ENCODE results near the gene STX19.
A peak's percentile ranks its signal among the peaks of the same experiment; 100 is the strongest.

The STX19 gene

GRCh38 chr3:94026623-94027022 is 1.8 kb downstream of the STX19 start:
- Histone ChIP-seq H3K9ac (ENCODE audit: low read depth in 1 of 2, low read length in 2 of 2) (peak overlapping the region in 1 of 2 donors; percentile 12), H3K4me3 (ENCODE audit: low read depth in 1 of 2, low read length in 2 of 2) (peak overlapping the region; percentile 30 to 46), H3K36me3 (ENCODE audit: control insufficient read depth in 1 of 2, insufficient read depth in 2 of 2, low read length in 2 of 2) (no peaks in the 10 kb centered on the region), H3K27me3 (ENCODE audit: control insufficient read depth in 1 of 2, insufficient read depth in 2 of 2, low read length in 2 of 2) (no peaks in the 10 kb centered on the region), H3K9me3 (ENCODE audit: control insufficient read depth in 1 of 2, low read length in 2 of 2) (no peaks in the 10 kb centered on the region), H3K27ac (ENCODE audit: low read depth, low read length) (peak overlapping the region; percentile 50), H3K4me1 (ENCODE audit: control insufficient read depth in 1 of 2, insufficient read depth in 2 of 2, low read length in 2 of 2) (no peaks in the 10 kb centered on the region)

GRCh38 chr3:94024385-94024784 is 4.0 kb downstream of the STX19 start:
- Histone ChIP-seq H3K27me3 (ENCODE audit: control insufficient read depth in 1 of 2, insufficient read depth in 2 of 2, low read length in 2 of 2) (no peaks in the 10 kb centered on the region), H3K27ac (ENCODE audit: low read depth, low read length) (no peak overlapping the region), H3K4me3 (ENCODE audit: low read depth in 1 of 2, low read length in 2 of 2) (peak overlapping the region in 1 of 2 donors; percentile 13), H3K4me1 (ENCODE audit: control insufficient read depth in 1 of 2, insufficient read depth in 2 of 2, low read length in 2 of 2) (peaks cover 0 to 8% of the 10 kb centered on the region in 2 donors), H3K9me3 (ENCODE audit: control insufficient read depth in 1 of 2, low read length in 2 of 2) (no peaks in the 10 kb centered on the region), H3K9ac (ENCODE audit: low read depth in 1 of 2, low read length in 2 of 2) (no peak overlapping the region), H3K36me3 (ENCODE audit: control insufficient read depth in 1 of 2, insufficient read depth in 2 of 2, low read length in 2 of 2) (no peaks in the 10 kb centered on the region)

GRCh38 chr3:94020293-94020692 is 8.1 kb downstream of the STX19 start:
- H3K9me3 ChIP-seq (ENCODE audit: control insufficient read depth in 1 of 2, low read length in 2 of 2): no peaks in the 10 kb centered on the region
- no peaks in the 10 kb centered on the region for H3K36me3 ChIP-seq (ENCODE audit: control insufficient read depth in 1 of 2, insufficient read depth in 2 of 2, low read length in 2 of 2)
- H3K4me1 ChIP-seq (ENCODE audit: control insufficient read depth in 1 of 2, insufficient read depth in 2 of 2, low read length in 2 of 2): peaks cover 0 to 8% of the 10 kb centered on the region in 2 donors
- no peak overlapping the region for H3K4me3 ChIP-seq (ENCODE audit: low read depth in 1 of 2, low read length in 2 of 2)
- no peak overlapping the region for H3K9ac ChIP-seq (ENCODE audit: low read depth in 1 of 2, low read length in 2 of 2)
- no peak overlapping the region for H3K27ac ChIP-seq (ENCODE audit: low read depth, low read length)
- H3K27me3 ChIP-seq (ENCODE audit: control insufficient read depth in 1 of 2, insufficient read depth in 2 of 2, low read length in 2 of 2): no peaks in the 10 kb centered on the region

- no peaks in the 10 kb centered on the region for H3K27me3 ChIP-seq (ENCODE audit: control insufficient read depth in 1 of 2, insufficient read depth in 2 of 2, low read length in 2 of 2)
- H3K4me3 ChIP-seq (ENCODE audit: low read depth in 1 of 2, low read length in 2 of 2): no peak overlapping the region
- no peak overlapping the region for H3K9ac ChIP-seq (ENCODE audit: low read depth in 1 of 2, low read length in 2 of 2)
- H3K36me3 ChIP-seq (ENCODE audit: control insufficient read depth in 1 of 2, insufficient read depth in 2 of 2, low read length in 2 of 2): no peaks in the 10 kb centered on the region
- H3K4me1 ChIP-seq (ENCODE audit: control insufficient read depth in 1 of 2, insufficient read depth in 2 of 2, low read length in 2 of 2): peaks cover 0 to 8% of the 10 kb centered on the region in 2 donors
- H3K27ac ChIP-seq (ENCODE audit: low read depth, low read length): no peak overlapping the region
- H3K9me3 ChIP-seq (ENCODE audit: control insufficient read depth in 1 of 2, low read length in 2 of 2): no peaks in the 10 kb centered on the region
Measured at GRCh38 chr3:94019659-94020058, 8.7 kb downstream of the STX19 start.

- no peaks in the 10 kb centered on the region for H3K27me3 ChIP-seq (ENCODE audit: control insufficient read depth in 1 of 2, insufficient read depth in 2 of 2, low read length in 2 of 2)
- no peak overlapping the region for H3K27ac ChIP-seq (ENCODE audit: low read depth, low read length)
- no peak overlapping the region for H3K9ac ChIP-seq (ENCODE audit: low read depth in 1 of 2, low read length in 2 of 2)
- no peak overlapping the region for H3K4me3 ChIP-seq (ENCODE audit: low read depth in 1 of 2, low read length in 2 of 2)
- no peaks in the 10 kb centered on the region for H3K9me3 ChIP-seq (ENCODE audit: control insufficient read depth in 1 of 2, low read length in 2 of 2)
- no peaks in the 10 kb centered on the region for H3K36me3 ChIP-seq (ENCODE audit: control insufficient read depth in 1 of 2, insufficient read depth in 2 of 2, low read length in 2 of 2)
- peaks cover 0 to 7% of the 10 kb centered on the region in 2 donors for H3K4me1 ChIP-seq (ENCODE audit: control insufficient read depth in 1 of 2, insufficient read depth in 2 of 2, low read length in 2 of 2)
Measured at GRCh38 chr3:94015025-94015424, 13.4 kb downstream of the STX19 start.

GRCh38 chr3:94012185-94012584 is 16.2 kb downstream of the STX19 start:
- no peak overlapping the region for H3K9ac ChIP-seq (ENCODE audit: low read depth in 1 of 2, low read length in 2 of 2)
- no peaks in the 10 kb centered on the region for H3K27me3 ChIP-seq (ENCODE audit: control insufficient read depth in 1 of 2, insufficient read depth in 2 of 2, low read length in 2 of 2)
- H3K4me1 ChIP-seq (ENCODE audit: control insufficient read depth in 1 of 2, insufficient read depth in 2 of 2, low read length in 2 of 2): peaks cover 0 to 7% of the 10 kb centered on the region in 2 donors
- H3K36me3 ChIP-seq (ENCODE audit: control insufficient read depth in 1 of 2, insufficient read depth in 2 of 2, low read length in 2 of 2): no peaks in the 10 kb centered on the region
- H3K27ac ChIP-seq (ENCODE audit: low read depth, low read length): no peak overlapping the region
- H3K9me3 ChIP-seq (ENCODE audit: control insufficient read depth in 1 of 2, low read length in 2 of 2): no peaks in the 10 kb centered on the region
- H3K4me3 ChIP-seq (ENCODE audit: low read depth in 1 of 2, low read length in 2 of 2): no peak overlapping the region

- no peak overlapping the region for H3K9ac ChIP-seq (ENCODE audit: low read depth in 1 of 2, low read length in 2 of 2)
- H3K9me3 ChIP-seq (ENCODE audit: control insufficient read depth in 1 of 2, low read length in 2 of 2): no peaks in the 10 kb centered on the region
- no peaks in the 10 kb centered on the region for H3K36me3 ChIP-seq (ENCODE audit: control insufficient read depth in 1 of 2, insufficient read depth in 2 of 2, low read length in 2 of 2)
- no peaks in the 10 kb centered on the region for H3K27me3 ChIP-seq (ENCODE audit: control insufficient read depth in 1 of 2, insufficient read depth in 2 of 2, low read length in 2 of 2)
- H3K27ac ChIP-seq (ENCODE audit: low read depth, low read length): no peak overlapping the region
- H3K4me1 ChIP-seq (ENCODE audit: control insufficient read depth in 1 of 2, insufficient read depth in 2 of 2, low read length in 2 of 2): peaks cover 0 to 7% of the 10 kb centered on the region in 2 donors
- no peak overlapping the region for H3K4me3 ChIP-seq (ENCODE audit: low read depth in 1 of 2, low read length in 2 of 2)
Measured at GRCh38 chr3:94011233-94011711, 17.1 kb downstream of the STX19 start.

GRCh38 chr3:94009608-94010007 is 18.8 kb downstream of the STX19 start:
- H3K9me3 ChIP-seq (ENCODE audit: control insufficient read depth in 1 of 2, low read length in 2 of 2): no peaks in the 10 kb centered on the region
- H3K36me3 ChIP-seq (ENCODE audit: control insufficient read depth in 1 of 2, insufficient read depth in 2 of 2, low read length in 2 of 2): no peaks in the 10 kb centered on the region
- H3K4me1 ChIP-seq (ENCODE audit: control insufficient read depth in 1 of 2, insufficient read depth in 2 of 2, low read length in 2 of 2): peaks cover 0 to 7% of the 10 kb centered on the region in 2 donors
- H3K4me3 ChIP-seq (ENCODE audit: low read depth in 1 of 2, low read length in 2 of 2): no peak overlapping the region
- H3K9ac ChIP-seq (ENCODE audit: low read depth in 1 of 2, low read length in 2 of 2): no peak overlapping the region
- no peaks in the 10 kb centered on the region for H3K27me3 ChIP-seq (ENCODE audit: control insufficient read depth in 1 of 2, insufficient read depth in 2 of 2, low read length in 2 of 2)
- no peak overlapping the region for H3K27ac ChIP-seq (ENCODE audit: low read depth, low read length)

GRCh38 chr3:94008253-94008652 is 20.1 kb downstream of the STX19 start:
- Histone ChIP-seq H3K27ac (ENCODE audit: low read depth, low read length) (no peak overlapping the region), H3K4me1 (ENCODE audit: control insufficient read depth in 1 of 2, insufficient read depth in 2 of 2, low read length in 2 of 2) (peaks cover 0 to 7% of the 10 kb centered on the region in 2 donors), H3K4me3 (ENCODE audit: low read depth in 1 of 2, low read length in 2 of 2) (no peak overlapping the region), H3K27me3 (ENCODE audit: control insufficient read depth in 1 of 2, insufficient read depth in 2 of 2, low read length in 2 of 2) (no peaks in the 10 kb centered on the region), H3K9me3 (ENCODE audit: control insufficient read depth in 1 of 2, low read length in 2 of 2) (no peaks in the 10 kb centered on the region), H3K9ac (ENCODE audit: low read depth in 1 of 2, low read length in 2 of 2) (no peak overlapping the region), H3K36me3 (ENCODE audit: control insufficient read depth in 1 of 2, insufficient read depth in 2 of 2, low read length in 2 of 2) (no peaks in the 10 kb centered on the region)

- Histone ChIP-seq H3K27me3 (ENCODE audit: control insufficient read depth in 1 of 2, insufficient read depth in 2 of 2, low read length in 2 of 2) (no peaks in the 10 kb centered on the region), H3K4me1 (ENCODE audit: control insufficient read depth in 1 of 2, insufficient read depth in 2 of 2, low read length in 2 of 2) (no peaks in the 10 kb centered on the region), H3K4me3 (ENCODE audit: low read depth in 1 of 2, low read length in 2 of 2) (peak overlapping the region; percentile 8 to 55), H3K27ac (ENCODE audit: low read depth, low read length) (no peak overlapping the region), H3K9me3 (ENCODE audit: control insufficient read depth in 1 of 2, low read length in 2 of 2) (no peaks in the 10 kb centered on the region), H3K36me3 (ENCODE audit: control insufficient read depth in 1 of 2, insufficient read depth in 2 of 2, low read length in 2 of 2) (no peaks in the 10 kb centered on the region), H3K9ac (ENCODE audit: low read depth in 1 of 2, low read length in 2 of 2) (peak overlapping the region in 1 of 2 donors; percentile 42)
Measured at GRCh38 chr3:94004301-94004910, 24.0 kb downstream of the STX19 start.

All from duodenal mucosa (tissue), 2 donors.